Prostate gland (tissue), 2 donors: ENCODE measurements around the gene CSGALNACT2. TPM values are rescaled to one million over a fixed set of nuclear protein-coding genes. Genes with fewer than 3 reads are reported as not detected.

Experiments used
- DNase-seq: peaks from one replicate; pipeline ENCODE4 v3.0.0-alpha.2; 2019; ENCODE audit warnings: low spot score
- H3K27ac ChIP-seq, 2 donors: fragments of 200-600 bp; sonication (generic); 2 replicates each; pipeline ENCODE4 v1.5.1; 2017 to 2019
- H3K27me3 ChIP-seq: fragments of 200-600 bp; sonication (generic); replicated peaks from 2 replicates; pipeline ENCODE4 v1.5.1; 2019; ENCODE audit not compliant: insufficient read depth
- H3K36me3 ChIP-seq, 2 donors: fragments of 200-600 bp; sonication (generic); 1 replicate in 1 of 2; 2 replicates in 1 of 2; pipeline versions ENCODE4 v1.5.1 to v1.8.1; 2017 to 2019
- H3K4me1 ChIP-seq: fragments of 200-600 bp; sonication (generic); replicated peaks from 2 replicates; pipeline ENCODE4 v1.5.1; 2019
- H3K4me3 ChIP-seq, 2 donors: fragments of 200-600 bp; sonication (generic); 2 replicates each; pipeline ENCODE4 v1.5.1; 2017 to 2019
- H3K9me3 ChIP-seq: fragments of 200-600 bp; sonication (generic); 2 replicates; pipeline ENCODE4 v1.5.1; 2017
- POLR2A ChIP-seq: fragments of 450-650 bp; IDR thresholded peaks from one replicate; pipeline ENCODE4 v1.6.1; 2016; ENCODE audit warnings: antibody characterized with exemption, mild to moderate bottlenecking
- POLR2AphosphoS5 ChIP-seq: sonication (generic); formaldehyde crosslinking; IDR thresholded peaks from one replicate; pipeline ENCODE4 v1.6.1; 2017; ENCODE audit warnings: antibody characterized with exemption
- WGBS: methylation state at CpG from one replicate; pipeline ENCODE4 v1.1.5; 2018; 5-methylcytosine and 5-hydroxymethylcytosine counted together
- intact Hi-C: fragments of 100-400 bp; cut with DNase I; formaldehyde crosslinking; loops from one replicate; pipeline ENCODE4 v1.14.2; 2022
- total RNA-seq, 2 donors: library from RNA; depleted of rRNA; stranded (reverse); fragments of >200 nt; gene quantifications; one replicate each; pipeline ENCODE4 v1.1.0, GENCODE V29; 2016
- TF ChIP-seq, protein P1 (sequence below), 4 experiments: fragments of 200-600 bp in 2 of 4; fragments of 450-650 bp in 2 of 4; sonication (generic) in 2 of 4; IDR thresholded peaks; 1 replicate in 3 of 4; 2 replicates in 1 of 4; pipeline ENCODE4 v1.5.1; 2016 to 2019; ENCODE audit warnings: antibody characterized with exemption in 4 of 4, mild to moderate bottlenecking in 2 of 4, moderate library complexity in 2 of 4

The CSGALNACT2 gene
- total RNA-seq, 2 donors from 2014 or later, result 10.0 to 15.9 TPM

DNA sequence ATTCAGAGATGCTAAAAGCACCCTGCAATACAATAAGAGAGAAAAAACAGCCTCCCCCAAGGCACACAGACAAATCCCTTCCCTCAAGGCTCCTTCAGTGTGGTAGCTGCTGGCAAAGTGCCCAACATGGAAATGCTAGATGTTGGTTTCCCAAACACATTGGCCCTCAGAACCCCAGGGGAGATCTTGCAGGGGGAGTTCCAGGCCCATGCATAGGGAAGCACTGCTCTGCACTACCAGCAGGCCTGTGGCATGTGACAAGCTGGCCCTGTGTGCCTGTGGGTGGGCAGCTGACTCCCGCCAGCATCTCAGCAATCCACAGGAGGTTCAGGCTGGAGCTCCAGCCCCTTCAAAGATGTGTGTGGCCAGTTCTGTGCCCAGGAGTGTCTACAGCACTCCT lies 16.8 kb upstream of the CSGALNACT2 start:
- no CpG with 5 or more reads among the region's 1 CpG for WGBS
- no peak for TF ChIP-seq POLR2A
- intact Hi-C loops, result no loop called here
- H3K4me3 ChIP-seq, result no peak overlapping the region
- H3K27me3 ChIP-seq, result no peaks in the 10 kb centered on the region
- no peak overlapping the region for H3K27ac ChIP-seq
- H3K4me1 ChIP-seq, result no peaks in the 10 kb centered on the region
- no peaks in the 10 kb centered on the region for H3K36me3 ChIP-seq
- no peaks in the 10 kb centered on the region for H3K9me3 ChIP-seq
- no peak for DNase-seq

DNA sequence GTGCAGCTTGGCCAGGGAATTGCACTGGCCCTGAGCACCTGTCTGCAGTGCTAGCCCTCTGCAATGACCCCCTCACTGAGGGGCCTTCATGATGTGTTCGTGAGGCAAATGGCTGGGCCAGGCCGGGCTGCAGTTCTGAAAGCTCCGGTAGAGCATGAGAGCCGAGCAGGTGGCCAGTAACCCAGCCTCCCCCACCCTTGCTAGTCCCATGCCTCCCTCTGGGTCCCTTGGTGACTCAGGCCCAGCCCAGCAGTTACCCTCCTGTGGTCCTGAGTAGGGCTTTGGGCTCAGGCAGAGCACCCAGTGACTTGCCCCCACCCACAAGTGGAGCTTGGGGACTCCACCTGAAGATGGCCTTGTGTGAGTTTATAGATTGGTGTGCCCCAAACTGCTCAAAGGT lies 16.1 kb upstream of the CSGALNACT2 start:
- no peaks in the 10 kb centered on the region for H3K36me3 ChIP-seq
- no peak overlapping the region for H3K27ac ChIP-seq
- DNase-seq, result no peak
- TF ChIP-seq, protein P1, sequence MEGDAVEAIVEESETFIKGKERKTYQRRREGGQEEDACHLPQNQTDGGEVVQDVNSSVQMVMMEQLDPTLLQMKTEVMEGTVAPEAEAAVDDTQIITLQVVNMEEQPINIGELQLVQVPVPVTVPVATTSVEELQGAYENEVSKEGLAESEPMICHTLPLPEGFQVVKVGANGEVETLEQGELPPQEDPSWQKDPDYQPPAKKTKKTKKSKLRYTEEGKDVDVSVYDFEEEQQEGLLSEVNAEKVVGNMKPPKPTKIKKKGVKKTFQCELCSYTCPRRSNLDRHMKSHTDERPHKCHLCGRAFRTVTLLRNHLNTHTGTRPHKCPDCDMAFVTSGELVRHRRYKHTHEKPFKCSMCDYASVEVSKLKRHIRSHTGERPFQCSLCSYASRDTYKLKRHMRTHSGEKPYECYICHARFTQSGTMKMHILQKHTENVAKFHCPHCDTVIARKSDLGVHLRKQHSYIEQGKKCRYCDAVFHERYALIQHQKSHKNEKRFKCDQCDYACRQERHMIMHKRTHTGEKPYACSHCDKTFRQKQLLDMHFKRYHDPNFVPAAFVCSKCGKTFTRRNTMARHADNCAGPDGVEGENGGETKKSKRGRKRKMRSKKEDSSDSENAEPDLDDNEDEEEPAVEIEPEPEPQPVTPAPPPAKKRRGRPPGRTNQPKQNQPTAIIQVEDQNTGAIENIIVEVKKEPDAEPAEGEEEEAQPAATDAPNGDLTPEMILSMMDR (IDR thresholded peaks at IDR 0.05), result no peak
- no peak for TF ChIP-seq POLR2AphosphoS5
- TF ChIP-seq POLR2A, result no peak
- no peak overlapping the region for H3K4me3 ChIP-seq
- no peaks in the 10 kb centered on the region for H3K27me3 ChIP-seq
- intact Hi-C loops, result no loop called here
- H3K9me3 ChIP-seq, result no peaks in the 10 kb centered on the region
- WGBS, result 100% methylated on average over 4 of the region's 4 CpGs
- no peaks in the 10 kb centered on the region for H3K4me1 ChIP-seq

DNA sequence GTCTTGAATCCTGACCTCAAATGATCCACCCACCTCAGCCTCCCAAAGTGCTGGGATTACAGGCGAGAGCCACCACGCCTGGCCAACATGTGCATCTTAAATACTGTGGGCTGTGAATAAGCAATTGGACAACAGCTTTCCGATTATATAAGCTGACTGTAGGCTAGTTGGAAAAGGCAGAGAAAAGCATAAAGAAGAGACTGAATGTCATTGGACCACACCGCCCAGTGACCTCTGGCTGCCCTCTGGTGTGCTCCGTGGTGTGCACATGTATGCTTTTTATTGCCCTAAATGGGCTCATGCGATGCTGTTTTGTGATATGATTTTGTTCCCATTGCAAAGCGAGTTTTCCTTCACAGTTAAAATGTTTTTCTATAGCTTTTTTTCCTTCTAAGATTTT lies 15.4 kb upstream of the CSGALNACT2 start:
- intact Hi-C loops, result no loop called here
- WGBS, result 82% methylated on average over 7 of the region's 7 CpGs
- DNase-seq, result no peak

DNA sequence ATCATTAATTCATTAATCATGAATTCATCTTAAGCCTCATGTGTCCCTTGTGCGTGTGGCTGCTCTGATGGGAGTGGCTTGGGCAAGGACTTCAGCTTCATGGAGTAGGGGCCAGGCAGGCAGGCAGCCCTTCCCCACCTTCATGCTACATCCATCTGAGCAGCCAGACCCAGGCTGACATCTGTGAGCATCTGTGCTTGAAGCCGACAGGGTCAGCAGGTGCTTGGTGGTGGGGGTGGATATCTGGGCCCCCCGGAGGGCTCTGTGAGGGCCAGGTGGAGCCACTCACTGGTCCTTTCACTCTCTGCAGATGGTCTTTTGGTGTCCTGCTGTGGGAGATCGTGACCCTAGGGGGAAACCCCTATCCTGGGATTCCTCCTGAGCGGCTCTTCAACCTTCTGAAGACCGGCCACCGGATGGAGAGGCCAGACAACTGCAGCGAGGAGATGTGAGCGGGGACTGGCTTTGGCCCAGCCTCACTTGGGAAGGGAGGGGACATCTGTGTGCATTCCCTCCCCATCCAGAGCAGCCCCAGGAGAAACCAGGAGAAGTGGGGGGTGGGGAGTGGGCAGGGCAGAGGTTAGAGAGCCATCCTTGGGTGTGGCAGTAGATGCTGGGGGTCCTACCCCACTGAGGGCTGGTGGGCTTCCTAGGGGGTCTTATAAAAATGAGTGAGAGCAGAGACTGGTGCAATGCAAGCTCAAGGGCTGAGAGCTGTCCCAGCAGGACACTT lies 14.7 kb upstream of the CSGALNACT2 start:
- TF ChIP-seq, protein P1 (IDR thresholded peaks at IDR 0.05), result no peak
- H3K4me3 ChIP-seq, result no peak overlapping the region
- H3K9me3 ChIP-seq, result no peaks in the 10 kb centered on the region
- no peak overlapping the region for H3K27ac ChIP-seq
- no peaks in the 10 kb centered on the region for H3K27me3 ChIP-seq
- no peaks in the 10 kb centered on the region for H3K4me1 ChIP-seq
- intact Hi-C loops, result no loop called here
- H3K36me3 ChIP-seq, result no peaks in the 10 kb centered on the region
- DNase-seq, result no peak
- 91% methylated on average over 9 of the region's 9 CpGs for WGBS

More for the DNA sequence above, 15.4 kb upstream of the CSGALNACT2 start:
- Histone ChIP-seq H3K36me3 (no peaks in the 10 kb centered on the region), H3K9me3 (no peaks in the 10 kb centered on the region), H3K4me3 (no peak overlapping the region), H3K27me3 (no peaks in the 10 kb centered on the region), H3K27ac (no peak overlapping the region), H3K4me1 (no peaks in the 10 kb centered on the region)
- TF ChIP-seq POLR2AphosphoS5 (no peak), POLR2A (no peak)
- TF ChIP-seq, protein P1 (IDR thresholded peaks at IDR 0.05), result no peak

DNA sequence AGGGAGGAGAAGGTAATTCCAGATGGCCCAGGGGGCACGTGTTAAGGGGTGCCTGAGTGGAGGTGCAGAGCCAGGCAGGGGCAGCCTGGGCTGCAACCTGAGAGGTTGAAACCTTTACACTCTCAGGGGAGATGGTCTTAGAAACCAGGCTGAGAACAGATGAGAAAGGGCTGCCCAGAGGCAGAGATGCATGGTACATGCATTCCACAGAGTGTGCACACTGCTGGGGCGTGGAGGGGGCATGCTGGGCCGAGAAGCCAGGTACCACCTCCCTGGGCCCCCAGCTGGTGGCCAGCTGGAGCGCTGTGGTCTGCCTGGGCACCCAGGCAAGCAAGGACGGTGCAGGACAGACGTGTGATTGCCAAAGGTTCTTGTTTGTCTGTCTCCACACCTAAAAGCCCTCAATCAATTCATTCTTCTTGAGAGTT lies 14.1 kb upstream of the CSGALNACT2 start:
- DNase-seq, result no peak
- no peak overlapping the region for H3K27ac ChIP-seq
- H3K36me3 ChIP-seq, result no peaks in the 10 kb centered on the region
- no peaks in the 10 kb centered on the region for H3K9me3 ChIP-seq
- H3K4me3 ChIP-seq, result no peak overlapping the region
- H3K4me1 ChIP-seq, result no peaks in the 10 kb centered on the region
- WGBS, result 68% methylated on average over 6 of the region's 6 CpGs
- no peaks in the 10 kb centered on the region for H3K27me3 ChIP-seq
- no peak for TF ChIP-seq POLR2AphosphoS5
- TF ChIP-seq POLR2A, result no peak
- TF ChIP-seq, protein P1 (IDR thresholded peaks at IDR 0.05), result no peak
- intact Hi-C loops, result no loop called here
